NCI-H2107 (cell line): ENCODE data around the gene GIMAP6.
"Not testable (repeated sequence)": the region's sequence is repeated elsewhere in the genome, so short reads cannot be mapped to it uniquely, and the experiment has no call there.

Experiments used
- DNase-seq: peaks from one replicate; lab custom pipeline; 2025; lab: John Stamatoyannopoulos, UW

Gene GIMAP6

GRCh38 chr7:150631866-150632864, at the start of gene GIMAP6:
TSS of gene GIMAP6 (minus strand) at chr7:150632385. CDS start at chr7:150630142, 2,243 bp downstream.
- DNase-seq, result no peak

- not testable (repeated sequence) for DNase-seq
These were observed 48.2 kb upstream of the GIMAP6 start for GRCh38 chr7:150680364-150680763.

- DNase-seq, result not testable (repeated sequence)
These were observed 46.4 kb upstream of the GIMAP6 start for GRCh38 chr7:150678601-150679000.

- not testable (repeated sequence) for DNase-seq
These were observed 44.7 kb upstream of the GIMAP6 start for GRCh38 chr7:150676854-150677253.

- DNase-seq, result not testable (repeated sequence)
These were observed 44.1 kb upstream of the GIMAP6 start for GRCh38 chr7:150676276-150676675.

- DNase-seq, result no peak
These were observed 43.5 kb upstream of the GIMAP6 start for GRCh38 chr7:150675714-150676113.

- not testable (repeated sequence) for DNase-seq
These were observed 39.8 kb upstream of the GIMAP6 start for GRCh38 chr7:150671798-150672585.

GRCh38 chr7:150668977-150669376, 36.8 kb upstream of the GIMAP6 start:
- DNase-seq, result no peak

GRCh38 chr7:150668472-150668911, 36.3 kb upstream of the GIMAP6 start:
- no peak for DNase-seq

GRCh38 chr7:150666412-150666811, 34.2 kb upstream of the GIMAP6 start:
- no peak for DNase-seq

- DNase-seq, result no peak
These were observed 33.7 kb upstream of the GIMAP6 start for GRCh38 chr7:150665896-150666295.

GRCh38 chr7:150665089-150665748, 33.0 kb upstream of the GIMAP6 start:
- no peak for DNase-seq

- no peak for DNase-seq
These were observed 31.8 kb upstream of the GIMAP6 start for GRCh38 chr7:150663802-150664494.

GRCh38 chr7:150662821-150663220, 30.6 kb upstream of the GIMAP6 start:
- DNase-seq, result not testable (repeated sequence)

- DNase-seq, result no peak
These were observed 28.9 kb upstream of the GIMAP6 start for GRCh38 chr7:150660939-150661613.

- DNase-seq, result no peak
These were observed 25.3 kb upstream of the GIMAP6 start for GRCh38 chr7:150657526-150657925.

GRCh38 chr7:150656047-150656446, 23.9 kb upstream of the GIMAP6 start:
- no peak for DNase-seq

GRCh38 chr7:150654692-150655091, 22.5 kb upstream of the GIMAP6 start:
- DNase-seq, result no peak

GRCh38 chr7:150649080-150649385, 16.8 kb upstream of the GIMAP6 start:
- DNase-seq, result no peak

- DNase-seq, result no peak
These were observed 16.3 kb upstream of the GIMAP6 start for GRCh38 chr7:150648353-150649079.
